Hippocampal formation (tissue), 2 donors: ENCODE results near the gene LRRN4.
A peak's percentile ranks its signal among the peaks of the same experiment; 100 is the strongest.
"Not testable (repeated sequence)": the region's sequence is repeated elsewhere in the genome, so short reads cannot be mapped to it uniquely, and the experiment has no call there.

Experiments used
- DNase-seq, 2 donors: peaks; one replicate each; lab custom pipeline; 2025; lab: John Stamatoyannopoulos, UW

Gene LRRN4

DNA sequence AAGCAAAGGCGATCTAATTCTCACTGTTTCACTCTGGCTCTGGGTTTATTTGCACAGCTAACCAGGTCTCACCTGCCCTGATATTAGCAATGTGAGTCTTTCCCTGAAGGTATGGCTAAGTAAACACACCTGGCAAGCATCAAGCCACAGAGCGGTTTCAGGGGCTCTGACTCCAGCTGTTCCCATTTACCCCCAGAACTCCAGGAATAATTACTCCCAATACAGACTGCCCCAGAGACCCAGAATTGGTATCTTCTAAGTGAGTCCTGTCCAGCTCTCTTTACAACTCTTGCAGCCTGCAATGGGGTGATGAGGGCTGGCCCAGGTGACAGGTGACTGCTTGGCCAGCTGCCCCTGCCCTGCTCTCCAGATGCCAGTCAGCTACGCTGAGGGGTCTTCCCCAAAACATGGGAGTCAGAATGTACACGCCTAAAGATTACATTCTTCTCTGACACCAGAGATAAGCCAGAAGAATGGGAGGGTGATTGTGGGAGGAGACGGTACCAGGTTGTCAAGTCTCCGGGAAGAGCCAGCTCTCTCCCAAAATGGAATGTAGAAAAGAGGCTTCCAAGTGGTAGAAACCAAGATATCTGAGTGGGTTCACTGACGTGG is 4.9 kb upstream of the LRRN4 start:
- no peak for DNase-seq

DNA sequence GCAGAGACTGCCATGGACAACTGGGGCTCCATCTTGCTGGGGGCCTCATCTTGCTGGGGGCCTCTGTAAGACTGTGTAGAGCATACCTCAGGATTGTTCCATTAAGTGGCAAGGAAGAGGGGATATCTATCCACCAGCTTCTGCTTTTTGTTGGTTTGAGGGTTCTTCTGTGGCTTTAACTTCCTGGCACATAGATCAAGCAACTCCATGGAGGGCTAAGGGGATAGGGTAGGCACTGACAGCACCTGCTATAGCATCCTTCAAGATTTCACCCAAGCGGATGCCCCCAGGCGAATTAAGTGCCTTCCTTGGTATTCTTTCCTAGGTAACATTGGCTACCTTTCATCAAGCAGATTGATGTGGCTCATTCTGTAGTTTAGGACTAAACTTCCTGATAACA is 3.8 kb upstream of the LRRN4 start:
- no peak for DNase-seq

DNA sequence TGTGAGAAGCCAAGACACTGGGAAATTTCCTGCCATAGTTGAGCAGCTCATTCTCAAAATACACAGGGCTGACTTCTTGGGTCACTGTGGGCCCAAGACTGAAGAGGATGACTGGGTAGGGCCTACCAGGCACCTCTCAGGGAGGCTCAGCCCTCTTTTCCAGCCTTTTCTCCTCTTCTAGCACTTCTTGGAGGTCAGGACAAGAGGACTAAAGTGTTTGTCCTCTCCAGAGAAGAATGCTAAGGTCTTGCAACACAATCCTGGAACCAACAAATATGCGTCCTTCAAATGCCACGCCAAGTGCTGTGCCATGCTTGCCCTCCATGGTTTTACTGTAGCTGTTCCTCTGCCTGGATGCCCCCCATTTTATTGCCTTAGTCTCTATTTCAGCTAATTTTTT is 3.3 kb upstream of the LRRN4 start:
- DNase-seq, result no peak

DNA sequence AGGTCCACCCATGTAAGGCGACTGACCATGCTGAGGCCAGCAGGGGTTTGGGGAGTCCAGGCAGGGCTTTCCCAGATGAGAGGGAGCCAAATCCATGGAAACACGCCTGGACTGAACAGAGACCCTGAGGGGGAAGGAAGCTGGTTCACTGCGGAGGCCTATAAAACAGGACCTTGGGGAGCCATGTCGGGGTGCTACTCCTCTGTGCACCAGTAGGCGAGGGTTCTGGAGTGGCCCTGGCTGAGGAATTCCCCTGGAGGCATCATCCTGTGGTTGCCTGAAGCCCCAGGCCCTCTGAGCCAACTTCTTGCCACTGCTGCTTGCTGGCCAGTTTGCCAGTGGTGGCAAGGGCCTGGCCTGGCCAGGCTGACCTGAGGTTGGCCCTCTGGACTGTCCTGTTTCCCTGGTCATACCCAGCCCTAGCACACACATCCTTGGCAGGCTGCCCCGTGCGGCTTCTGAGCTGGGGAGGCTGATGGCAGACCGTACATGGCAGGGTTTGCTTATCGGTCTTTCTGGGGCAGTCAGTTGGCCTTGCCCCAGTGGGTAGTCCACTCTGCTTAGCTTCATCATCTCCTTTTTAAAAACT is 2.2 kb upstream of the LRRN4 start:
- no peak for DNase-seq

DNA sequence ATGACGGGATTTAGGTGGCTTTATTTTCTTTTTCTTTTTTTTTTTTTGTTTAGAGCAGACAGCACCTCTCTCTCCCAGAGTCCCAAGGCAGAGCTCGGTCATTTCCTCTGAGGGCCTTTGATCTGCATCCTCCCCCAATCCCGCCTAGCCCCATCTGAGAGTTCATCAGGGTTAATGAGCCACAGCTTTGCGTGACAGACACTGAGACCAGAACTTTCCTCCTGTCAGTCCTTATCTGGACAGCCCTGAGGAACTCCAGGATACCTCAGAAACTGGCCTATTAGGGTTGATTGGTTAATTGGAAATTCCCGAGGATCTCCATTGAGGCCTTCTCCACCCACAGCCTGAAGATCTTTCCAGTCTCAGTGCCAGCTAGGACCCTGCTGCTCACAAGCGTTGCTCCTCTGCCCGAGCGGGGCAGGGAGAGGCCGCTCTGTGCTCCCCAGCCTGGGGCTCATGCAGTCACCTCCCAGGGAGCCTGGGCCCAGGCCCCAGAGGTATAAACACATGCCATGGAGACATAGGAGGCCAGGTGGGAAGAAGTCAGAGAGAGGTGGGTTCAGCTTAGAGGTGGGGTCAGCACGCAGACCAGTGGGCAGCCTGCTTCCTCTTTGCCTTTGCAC is 1.4 kb upstream of the LRRN4 start:
- DNase-seq, result no peak

DNA sequence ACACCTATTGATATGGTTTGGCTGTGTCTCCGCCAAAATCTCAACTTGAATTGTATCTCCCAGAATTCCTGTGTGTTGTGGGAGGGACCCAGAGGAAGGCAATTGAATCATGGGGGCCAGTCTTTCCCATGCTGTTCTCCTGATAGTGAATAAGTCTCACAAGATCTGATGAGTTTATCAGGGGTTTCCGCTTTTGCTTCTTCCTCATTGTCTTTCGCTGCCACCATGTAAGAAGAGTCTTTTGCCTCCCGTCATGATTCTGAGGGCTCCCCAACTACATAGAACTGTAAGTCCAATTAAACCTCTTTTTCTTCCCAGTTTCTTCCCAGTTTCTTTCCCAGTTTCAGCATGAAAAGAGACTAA is 810 bp upstream of the LRRN4 start:
- DNase-seq, result not testable (repeated sequence)

DNA sequence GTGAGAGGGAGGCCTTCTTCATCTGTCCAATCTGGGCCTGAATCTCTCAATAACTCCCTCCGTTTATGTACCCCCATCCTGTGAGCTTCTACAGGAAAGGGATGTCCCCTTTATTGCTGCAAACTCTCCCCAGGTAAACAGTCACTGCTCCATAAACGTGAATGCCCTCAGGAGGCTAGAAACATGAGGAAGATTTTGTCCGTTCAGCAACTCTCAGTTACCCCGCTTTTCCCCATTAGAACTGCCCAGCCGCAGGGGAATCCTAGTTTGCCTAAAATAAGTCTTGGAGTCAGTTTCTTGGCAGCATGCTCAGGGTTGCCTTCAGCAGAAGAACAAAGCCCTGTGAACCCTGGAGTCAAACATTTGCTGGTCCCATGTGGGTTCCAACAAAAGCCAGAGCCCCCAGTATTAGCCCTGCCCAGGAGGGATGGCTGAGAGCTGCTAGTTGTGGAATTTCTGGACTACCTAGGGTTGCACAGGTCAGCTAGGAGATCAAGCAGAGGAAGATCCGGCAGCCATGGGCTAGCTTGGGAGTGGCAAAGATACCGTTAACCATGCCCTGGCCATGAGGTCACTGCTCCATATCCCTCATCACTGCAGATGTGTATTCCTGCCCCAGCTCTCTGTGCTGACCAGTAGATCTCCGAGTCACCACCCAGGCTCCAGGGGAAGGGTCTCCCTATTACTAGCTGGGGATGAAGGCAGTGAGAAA is 640 bp downstream of the LRRN4 start:
- DNase-seq, result no peak

DNA sequence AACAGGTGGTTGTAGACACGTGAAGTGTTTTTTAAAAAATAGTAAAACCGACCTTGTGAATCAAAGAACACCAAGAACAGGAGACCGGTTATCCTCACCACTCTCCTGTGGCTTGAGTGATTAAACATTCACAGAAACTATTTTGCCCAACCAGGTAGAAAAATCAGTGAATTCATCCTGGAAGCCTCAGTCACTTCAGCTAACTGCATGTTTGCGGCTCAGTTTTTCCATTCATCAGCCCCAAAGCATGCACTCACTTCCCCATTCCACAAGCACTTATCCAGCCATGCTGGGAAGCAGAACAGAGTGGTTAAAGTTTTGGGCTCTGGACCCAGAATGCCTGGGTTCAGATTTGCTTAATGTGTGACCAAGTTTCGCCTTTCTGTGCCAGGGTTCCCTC is 2.4 kb downstream of the LRRN4 start:
- no peak for DNase-seq

DNA sequence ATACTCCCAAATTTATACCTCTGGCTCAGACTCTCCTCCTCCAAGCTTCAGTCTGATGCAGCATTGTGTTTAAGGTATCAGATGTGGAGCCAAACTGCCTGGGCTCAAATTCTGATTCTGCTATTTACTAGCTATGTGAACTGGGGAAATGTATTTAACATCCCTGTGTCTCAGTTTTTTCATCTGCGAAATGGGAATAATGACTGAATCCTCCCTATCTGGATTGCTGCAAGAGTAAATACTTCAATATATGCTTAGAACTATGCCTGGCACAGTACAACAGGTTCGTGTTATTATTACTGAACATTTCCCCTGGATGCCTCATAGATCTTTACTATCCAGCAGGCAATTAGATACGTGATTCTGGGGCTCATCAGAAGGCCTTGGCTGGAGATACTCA is 5.5 kb downstream of the LRRN4 start:
- no peak for DNase-seq

DNA sequence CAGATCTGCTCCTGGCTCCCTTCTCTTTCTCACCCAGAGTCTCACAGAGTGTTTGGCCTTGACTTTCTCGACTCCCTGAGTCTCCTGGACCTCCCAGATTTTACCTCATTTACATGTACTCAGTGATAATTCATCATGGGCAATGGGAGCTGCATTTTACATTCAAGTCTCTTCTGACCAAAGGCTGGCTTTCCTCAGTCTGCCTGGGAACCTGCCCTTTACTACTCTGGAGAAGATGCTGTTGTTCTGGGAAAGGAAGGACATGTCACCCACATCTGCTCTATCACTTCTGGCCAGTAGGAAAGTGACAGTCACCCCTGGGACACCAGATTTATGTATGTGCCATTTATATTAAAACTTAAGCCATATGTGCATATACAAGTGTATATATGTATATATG is 7.4 kb downstream of the LRRN4 start:
- DNase-seq, result no peak

DNA sequence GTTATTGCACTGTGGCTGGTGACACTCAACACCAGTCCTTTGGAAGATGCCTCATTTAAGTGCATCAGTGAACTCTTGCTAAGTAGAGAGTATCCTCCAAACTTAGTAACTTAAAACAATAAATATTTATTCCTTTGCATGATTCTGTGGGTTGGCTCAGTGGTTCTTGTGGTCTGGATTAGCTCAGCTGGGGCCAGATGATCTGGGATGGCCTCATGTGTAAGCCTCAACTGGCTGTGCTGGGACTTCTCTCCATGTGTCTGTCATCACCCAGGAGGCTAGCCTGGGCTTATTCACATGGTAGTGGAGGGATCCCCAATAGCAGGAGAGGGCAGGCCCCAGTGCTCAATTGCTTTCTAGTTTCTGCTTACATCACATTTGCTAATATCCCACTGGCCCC is 8.3 kb downstream of the LRRN4 start:
- no peak for DNase-seq

DNA sequence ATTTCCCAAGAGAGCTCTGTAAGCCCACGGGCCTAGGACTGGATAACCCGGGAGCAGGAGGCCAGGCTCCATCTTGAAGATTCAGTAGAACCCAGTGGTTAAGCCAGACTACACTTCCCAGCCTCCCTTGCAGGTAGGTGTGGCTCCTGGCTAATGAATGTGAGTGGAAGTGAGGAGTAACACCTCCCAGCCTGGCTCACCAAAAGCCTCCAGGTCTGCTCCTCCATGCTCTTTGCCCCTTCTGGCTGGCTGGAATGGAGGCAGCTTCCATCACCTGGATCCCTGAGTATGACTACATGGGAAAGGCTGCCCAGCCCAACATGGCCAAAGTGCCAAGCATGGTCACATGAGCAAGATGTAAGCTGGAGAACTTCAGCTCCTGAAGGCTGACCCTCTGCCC is 9.7 kb downstream of the LRRN4 start:
- no peak for DNase-seq

DNA sequence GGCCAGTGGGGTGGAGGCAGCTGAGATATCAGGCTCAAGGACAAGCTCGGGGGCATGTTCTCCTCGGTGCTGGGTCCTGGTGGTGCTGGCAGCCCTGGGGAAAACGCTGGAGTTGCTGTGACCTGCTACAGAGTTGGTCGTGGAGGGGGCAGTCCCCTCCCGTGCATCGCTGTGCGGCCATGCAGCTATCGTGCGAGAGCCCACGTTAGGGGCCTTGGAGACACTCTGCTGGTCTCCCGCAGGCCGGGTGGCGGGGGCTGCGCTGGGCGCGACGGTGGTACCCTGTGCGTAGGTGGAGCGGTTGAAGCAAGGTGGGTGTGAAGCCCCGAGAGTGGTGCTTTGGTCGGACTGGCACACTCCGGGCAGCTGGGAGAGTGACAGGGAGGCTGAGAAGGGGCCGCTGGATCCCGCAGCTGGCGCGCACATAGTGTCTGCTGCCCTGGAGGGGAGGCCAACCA is 12.0 kb downstream of the LRRN4 start:
- no peak for DNase-seq

DNA sequence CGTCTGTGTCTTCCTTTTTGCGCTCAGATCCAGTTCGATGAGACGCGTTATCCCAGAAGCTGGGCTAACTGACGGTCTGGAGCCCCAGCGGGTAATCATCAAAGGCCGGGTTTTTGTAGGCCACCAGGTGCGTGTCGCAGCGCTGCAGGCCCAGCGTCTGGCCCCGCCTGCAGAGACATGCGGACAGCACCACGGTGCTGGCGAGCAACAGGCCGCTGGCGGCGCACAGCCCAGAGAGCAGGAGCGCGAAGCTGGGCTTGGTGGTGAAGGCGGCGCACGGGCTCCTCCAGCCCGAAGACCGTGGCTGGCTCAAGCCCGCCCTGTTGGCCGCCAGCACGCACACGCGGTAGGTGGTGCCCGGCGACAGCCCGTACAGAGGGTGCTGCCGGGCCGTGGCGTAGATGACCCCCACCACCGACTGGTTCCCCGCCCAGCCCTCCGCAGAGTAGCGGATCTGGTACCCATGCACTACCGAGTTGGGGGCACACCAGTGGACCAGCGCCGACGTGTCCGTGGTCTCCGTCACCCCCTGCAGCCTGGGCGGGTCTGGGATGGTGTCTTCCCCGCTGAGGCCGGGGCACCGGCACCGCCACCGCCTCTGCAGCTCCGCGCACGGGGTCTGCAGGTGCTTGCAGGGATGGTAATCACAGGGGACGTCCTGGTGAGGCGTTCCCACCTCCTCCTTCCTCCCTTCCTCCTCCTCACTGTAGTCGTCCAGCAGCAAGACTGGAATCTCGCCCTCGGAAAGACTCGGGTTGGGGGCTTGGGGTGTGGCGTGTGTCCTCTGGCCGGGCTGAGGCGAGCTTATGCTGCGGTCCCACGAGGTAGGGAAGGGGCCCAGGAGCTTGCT is 12.7 kb downstream of the LRRN4 start:
- DNase-seq, result no peak

DNA sequence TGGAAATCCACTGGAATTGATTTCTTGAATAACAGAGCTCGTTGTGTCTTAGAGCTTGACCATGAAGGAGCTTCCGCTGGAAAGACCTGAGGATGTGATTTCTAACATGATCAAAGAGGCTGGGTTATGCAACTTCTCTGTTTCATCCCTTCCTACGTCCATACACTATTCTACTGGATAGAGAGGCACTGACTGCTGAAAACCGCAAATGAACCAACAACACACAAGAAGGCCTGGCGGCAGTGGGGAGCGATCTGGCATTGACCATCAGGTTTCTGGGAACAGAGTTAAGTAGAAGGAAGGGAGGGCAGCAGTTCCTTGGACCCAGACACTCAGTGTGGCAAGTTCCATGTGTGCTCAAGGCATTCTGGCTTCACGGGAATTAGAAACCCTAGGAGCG is 13.3 kb downstream of the LRRN4 start:
- DNase-seq, result no peak

DNA sequence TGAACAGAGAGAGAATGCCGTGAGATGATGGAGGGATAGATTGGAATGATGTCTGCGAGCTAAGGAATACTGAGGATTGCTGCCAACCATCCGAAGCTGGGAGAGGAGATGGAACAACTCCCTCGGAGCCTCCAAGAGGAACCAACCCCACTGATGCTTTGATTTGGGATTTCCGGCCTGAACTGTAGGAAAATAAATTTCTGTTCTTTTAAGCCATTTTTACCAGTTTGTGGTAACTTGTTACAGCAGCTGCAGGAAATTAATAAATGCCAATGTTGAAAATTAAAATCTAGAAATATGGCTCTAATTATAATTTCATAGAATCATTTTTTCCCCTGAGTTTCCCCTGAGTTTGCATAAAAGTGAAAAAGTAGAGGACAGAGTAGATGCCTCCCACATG is 14.1 kb downstream of the LRRN4 start:
- DNase-seq, result no peak

DNA sequence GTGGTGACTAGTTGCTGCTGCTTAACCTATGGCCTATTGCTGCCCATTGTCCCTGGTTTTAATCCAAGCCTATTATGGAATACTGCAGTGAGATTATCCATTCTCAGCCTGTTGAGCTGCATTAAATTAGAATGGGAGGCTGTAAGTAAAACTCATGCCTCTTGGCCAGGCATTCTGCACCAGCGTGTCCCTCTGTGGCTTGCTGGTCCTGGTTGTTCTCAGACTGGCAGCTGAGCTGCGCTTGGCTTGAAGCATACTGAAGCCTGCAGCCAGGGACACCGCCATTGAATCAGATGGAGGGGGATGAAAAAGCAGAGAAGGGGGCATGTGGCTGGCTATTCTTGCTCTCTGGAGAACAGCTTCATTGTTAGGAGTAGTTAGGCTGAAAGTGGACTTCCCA is 15.6 kb downstream of the LRRN4 start:
- peak in 1 of 2 donors; percentile 12 for DNase-seq

DNA sequence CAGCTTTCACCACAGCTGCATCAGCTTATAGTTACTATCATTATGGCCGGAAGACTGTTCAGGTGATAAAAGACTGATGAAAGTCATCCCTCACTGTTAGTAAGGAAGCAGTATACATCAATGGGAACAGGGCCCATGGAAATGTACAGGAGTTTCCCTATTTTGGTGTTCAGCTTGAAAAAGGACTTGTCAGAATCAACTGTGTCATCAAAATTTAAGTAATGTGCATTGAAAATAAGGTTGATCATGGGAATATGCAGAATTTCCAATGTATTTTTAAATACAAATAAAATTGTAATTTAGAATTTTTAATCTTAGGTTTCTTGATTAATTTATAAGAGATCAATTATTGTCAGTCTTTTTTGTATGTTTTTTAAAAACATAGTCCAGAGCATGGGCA is 16.8 kb downstream of the LRRN4 start:
- DNase-seq, result no peak

DNA sequence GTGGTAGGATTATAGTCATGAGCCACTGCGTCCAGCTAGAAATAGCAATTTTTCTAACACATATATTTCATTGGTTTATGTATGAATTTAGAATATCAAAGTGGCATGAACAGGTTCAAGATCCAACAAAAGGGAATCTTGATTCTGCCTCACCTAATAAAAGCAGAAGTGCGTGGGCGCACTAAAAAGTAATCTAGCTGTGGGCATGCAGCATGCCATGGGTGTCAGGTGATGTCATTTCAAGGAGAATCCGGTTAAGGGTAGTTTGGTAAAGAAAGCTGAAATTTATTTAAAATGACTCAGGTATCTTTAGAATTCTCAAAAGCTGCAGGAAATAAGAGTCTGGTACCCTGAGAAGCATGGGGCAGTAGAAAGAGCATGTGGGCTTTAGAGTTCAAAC is 17.6 kb downstream of the LRRN4 start:
- DNase-seq, result no peak

DNA sequence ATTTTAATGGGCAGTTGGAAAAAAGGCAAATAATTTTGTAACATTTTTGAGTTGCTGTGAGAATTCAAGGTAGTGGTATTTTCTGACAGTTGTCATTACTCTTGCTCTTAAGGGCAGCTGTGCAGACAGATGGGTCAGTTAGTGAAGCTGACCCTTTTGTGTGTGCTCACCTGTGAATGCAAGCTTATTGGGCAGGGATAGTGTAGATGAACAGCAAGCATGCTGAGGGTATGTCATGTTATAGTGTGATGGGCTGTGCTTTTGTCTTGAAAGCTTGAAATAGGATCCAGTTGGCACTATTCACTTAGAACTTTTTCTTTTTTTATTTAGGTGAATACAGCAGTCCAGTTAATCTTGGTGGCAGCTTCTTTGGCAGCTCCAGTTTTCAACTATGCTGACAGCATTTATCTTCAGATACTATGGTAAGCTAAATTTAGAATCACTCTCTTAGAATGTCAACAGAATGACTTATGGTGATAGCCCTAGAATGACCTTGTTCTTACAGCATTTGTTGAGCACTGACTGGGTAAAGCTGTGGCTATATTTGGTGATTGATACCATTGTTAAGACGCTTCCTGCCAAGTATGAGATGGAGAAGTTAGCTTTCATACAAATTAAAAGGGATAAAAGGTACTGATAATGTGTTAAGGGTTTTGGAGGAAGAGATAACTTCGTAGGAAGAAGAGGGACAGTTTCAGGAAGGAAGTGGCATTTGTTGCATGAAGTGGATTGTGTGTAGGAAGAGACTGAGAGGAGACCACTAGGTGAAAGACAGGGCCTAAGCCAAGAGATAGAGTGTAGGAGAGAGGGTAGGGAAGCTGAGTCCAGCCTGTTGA is 19.5 kb downstream of the LRRN4 start:
- no peak for DNase-seq

DNA sequence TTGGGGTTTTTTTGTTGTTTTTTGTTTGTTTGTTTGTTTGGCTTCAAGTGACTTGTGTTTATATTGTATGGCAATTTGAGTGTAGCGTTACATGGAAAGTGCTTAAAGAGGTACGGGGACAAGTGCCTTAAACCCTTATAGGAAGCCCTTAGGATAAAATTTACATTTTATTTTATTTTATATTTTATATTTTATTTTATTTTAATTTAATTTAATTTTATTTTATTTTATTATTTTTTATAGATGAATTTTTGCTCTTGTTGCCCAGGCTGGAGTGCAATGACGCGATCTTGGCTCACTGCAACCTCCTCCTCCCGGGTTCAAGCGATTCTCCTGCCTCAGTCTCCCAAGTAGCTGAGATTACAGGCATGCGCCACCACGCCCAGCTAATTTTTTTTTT is 21.0 kb downstream of the LRRN4 start:
- DNase-seq, result not testable (repeated sequence)
